ENCODE measurements around the gene TMEFF1.

TMEFF1 gene

GRCh38 chr9:100554935-100555401, 82.0 kb downstream of the TMEFF1 start:
- no peak overlapping the region for H3K9ac ChIP-seq (ENCODE audit: low read depth, low read length)
- H3K4me3 ChIP-seq (ENCODE audit: low read length), result no peak overlapping the region
- H3K27me3 ChIP-seq (ENCODE audit: insufficient read depth, low read length), result no peaks in the 10 kb centered on the region
- H3K9me3 ChIP-seq (ENCODE audit: insufficient read depth, low read depth, low read length), result no peaks in the 10 kb centered on the region
- peaks cover 94% of the 10 kb centered on the region for H3K36me3 ChIP-seq (ENCODE audit: insufficient read depth, low read depth, low read length)
- H3K27ac ChIP-seq (ENCODE audit: low read length), result no peak overlapping the region
- H3K4me1 ChIP-seq (ENCODE audit: insufficient read depth, low read length), result no peaks in the 10 kb centered on the region

GRCh38 chr9:100555471-100555870, 82.5 kb downstream of the TMEFF1 start:
- Histone ChIP-seq H3K9me3 (ENCODE audit: insufficient read depth, low read depth, low read length) (no peaks in the 10 kb centered on the region), H3K4me1 (ENCODE audit: insufficient read depth, low read length) (no peaks in the 10 kb centered on the region), H3K9ac (ENCODE audit: low read depth, low read length) (no peak overlapping the region), H3K36me3 (ENCODE audit: insufficient read depth, low read depth, low read length) (peaks cover 94% of the 10 kb centered on the region), H3K27me3 (ENCODE audit: insufficient read depth, low read length) (no peaks in the 10 kb centered on the region), H3K27ac (ENCODE audit: low read length) (no peak overlapping the region), H3K4me3 (ENCODE audit: low read length) (no peak overlapping the region)

DNA sequence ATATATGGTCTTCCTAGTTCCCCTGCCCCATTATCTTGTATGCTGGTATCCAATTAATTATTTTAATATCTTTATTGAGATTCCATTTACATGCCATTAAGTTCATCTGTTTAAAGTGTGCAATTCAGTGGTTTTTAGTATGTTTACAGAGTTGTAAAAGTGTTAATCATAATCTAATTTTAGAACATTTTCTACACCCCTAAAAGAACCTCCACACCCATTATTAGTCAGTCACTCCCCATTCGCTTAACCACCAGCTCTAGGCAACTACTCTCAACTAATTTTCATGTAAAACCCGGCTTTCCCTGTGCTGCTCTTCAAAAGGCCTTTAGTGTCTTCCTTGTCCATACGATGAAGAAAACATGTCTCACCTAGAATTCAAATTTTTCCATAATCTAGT, 84.1 kb downstream of the TMEFF1 start:
- Histone ChIP-seq H3K4me3 (ENCODE audit: low read length) (no peak overlapping the region), H3K27me3 (ENCODE audit: insufficient read depth, low read length) (no peaks in the 10 kb centered on the region), H3K27ac (ENCODE audit: low read length) (no peak overlapping the region), H3K36me3 (ENCODE audit: insufficient read depth, low read depth, low read length) (peaks cover 93% of the 10 kb centered on the region), H3K9ac (ENCODE audit: low read depth, low read length) (no peak overlapping the region), H3K4me1 (ENCODE audit: insufficient read depth, low read length) (no peaks in the 10 kb centered on the region), H3K9me3 (ENCODE audit: insufficient read depth, low read depth, low read length) (no peaks in the 10 kb centered on the region)

DNA sequence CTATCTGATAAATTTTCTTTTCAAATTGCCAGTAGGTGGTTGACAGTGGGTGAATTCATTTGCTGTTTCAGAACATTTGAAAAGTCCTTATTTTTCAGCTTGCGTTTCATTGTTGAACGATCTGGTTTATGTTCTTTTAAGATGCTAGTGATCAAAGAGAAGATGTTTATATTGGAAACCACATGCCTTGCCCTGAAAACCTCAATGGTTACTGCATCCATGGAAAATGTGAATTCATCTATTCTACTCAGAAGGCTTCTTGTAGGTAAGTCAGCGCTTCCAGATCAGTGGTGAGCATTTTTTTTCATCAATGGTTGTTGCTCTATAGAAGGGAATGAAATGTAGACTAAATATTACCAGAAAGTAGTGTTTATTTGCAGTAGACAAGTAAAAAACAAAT, 88.3 kb downstream of the TMEFF1 start:
- Histone ChIP-seq H3K4me3 (ENCODE audit: low read length) (no peak overlapping the region), H3K4me1 (ENCODE audit: insufficient read depth, low read length) (no peaks in the 10 kb centered on the region; the same call in 1 of the 2 replicates), H3K36me3 (ENCODE audit: insufficient read depth, low read depth, low read length) (peaks cover 84% of the 10 kb centered on the region), H3K27ac (ENCODE audit: low read length) (no peak overlapping the region), H3K9me3 (ENCODE audit: insufficient read depth, low read depth, low read length) (no peaks in the 10 kb centered on the region), H3K9ac (ENCODE audit: low read depth, low read length) (no peak overlapping the region), H3K27me3 (ENCODE audit: insufficient read depth, low read length) (no peaks in the 10 kb centered on the region)

DNA sequence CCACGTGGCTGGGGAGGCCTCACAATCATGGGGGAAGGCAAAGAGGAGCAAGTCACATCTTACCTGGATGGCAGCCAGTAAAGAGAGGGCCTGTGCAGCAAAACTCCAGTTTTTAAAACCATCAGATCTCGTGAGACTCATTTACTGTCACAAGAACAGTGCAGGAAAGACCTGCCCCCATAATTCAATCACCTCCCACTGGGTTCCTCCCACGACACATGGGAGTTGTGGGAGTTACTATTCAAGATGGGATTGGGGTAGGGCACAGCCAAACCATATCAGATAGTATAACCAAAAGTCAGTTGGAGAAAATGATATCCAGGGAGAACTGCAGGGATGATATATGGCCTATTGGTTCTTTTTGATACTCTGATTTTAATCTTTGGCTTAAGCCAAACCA, 94.9 kb downstream of the TMEFF1 start:
- Histone ChIP-seq H3K4me3 (ENCODE audit: low read length) (no peak overlapping the region), H3K9me3 (ENCODE audit: insufficient read depth, low read depth, low read length) (no peaks in the 10 kb centered on the region), H3K27me3 (ENCODE audit: insufficient read depth, low read length) (no peaks in the 10 kb centered on the region), H3K4me1 (ENCODE audit: insufficient read depth, low read length) (no peaks in the 10 kb centered on the region; the same call in 1 of the 2 replicates), H3K27ac (ENCODE audit: low read length) (no peak overlapping the region), H3K36me3 (ENCODE audit: insufficient read depth, low read depth, low read length) (peaks cover 87% of the 10 kb centered on the region), H3K9ac (ENCODE audit: low read depth, low read length) (no peak overlapping the region)

DNA sequence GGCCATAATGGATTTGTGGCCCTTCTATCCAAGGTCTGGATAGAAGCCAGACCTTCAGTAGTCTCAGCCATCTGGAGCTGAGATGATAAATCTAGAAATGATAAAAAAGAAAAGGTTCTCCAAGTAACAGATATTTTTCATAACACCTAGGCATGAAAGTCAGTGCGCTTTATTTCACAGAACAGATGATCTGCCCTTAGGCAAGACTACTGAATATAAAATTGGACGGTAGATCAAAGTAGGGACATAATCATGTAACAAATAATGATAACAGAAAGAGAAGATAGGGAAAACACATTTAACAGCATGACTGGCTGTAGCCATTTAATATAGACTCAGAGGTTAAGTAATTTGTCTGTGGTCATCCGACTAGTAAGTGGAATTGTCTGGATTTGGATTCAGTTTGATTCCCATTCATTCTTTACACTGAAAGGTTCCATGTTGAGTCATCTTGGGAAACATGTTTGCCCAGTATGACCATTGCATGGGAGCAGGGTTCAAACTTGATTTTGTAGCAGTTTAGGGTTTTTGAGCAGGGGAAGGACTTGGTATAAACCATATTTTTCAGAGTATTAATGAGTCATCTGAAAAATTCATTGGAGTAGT, 100.8 kb downstream of the TMEFF1 start:
- Histone ChIP-seq H3K36me3 (ENCODE audit: insufficient read depth, low read depth, low read length) (peaks cover 97% of the 10 kb centered on the region), H3K4me1 (ENCODE audit: insufficient read depth, low read length) (no peaks in the 10 kb centered on the region), H3K27ac (ENCODE audit: low read length) (no peak overlapping the region), H3K4me3 (ENCODE audit: low read length) (no peak overlapping the region), H3K27me3 (ENCODE audit: insufficient read depth, low read length) (no peaks in the 10 kb centered on the region), H3K9me3 (ENCODE audit: insufficient read depth, low read depth, low read length) (no peaks in the 10 kb centered on the region), H3K9ac (ENCODE audit: low read depth, low read length) (no peak overlapping the region)

GRCh38 chr9:100575006-100575405, 102.1 kb downstream of the TMEFF1 start:
- H3K4me1 ChIP-seq (ENCODE audit: insufficient read depth, low read length), result no peaks in the 10 kb centered on the region

DNA sequence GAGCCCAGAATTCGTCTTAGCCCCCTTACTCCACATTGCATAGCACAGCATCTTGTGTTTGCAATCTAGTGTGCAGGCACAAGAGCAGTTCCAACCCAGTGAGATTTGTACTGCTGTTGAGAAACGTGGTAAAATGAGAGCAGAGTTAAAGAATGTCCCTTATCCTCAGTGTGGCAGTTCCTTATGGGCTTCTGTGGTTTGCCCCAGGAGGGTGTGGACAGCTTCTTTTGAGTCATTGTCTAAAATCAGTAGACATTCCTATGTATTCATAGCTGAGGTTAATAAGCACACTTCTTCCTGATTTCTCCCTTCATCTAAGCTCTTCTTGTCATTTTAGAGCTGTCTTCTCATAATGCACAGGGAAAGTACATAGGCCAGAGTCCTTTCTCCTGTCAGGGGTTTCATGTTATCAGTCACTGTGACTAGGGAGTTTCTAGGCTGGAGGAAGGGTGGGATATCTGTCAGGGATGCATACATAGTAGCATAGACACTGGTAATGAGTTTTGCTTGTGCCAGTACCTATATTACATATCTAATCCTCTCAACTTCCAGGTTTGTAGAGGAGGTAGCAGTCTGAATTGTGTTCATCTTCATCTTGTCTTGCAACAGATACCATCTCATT, 102.9 kb downstream of the TMEFF1 start:
- H3K27me3 ChIP-seq (ENCODE audit: insufficient read depth, low read length), result no peaks in the 10 kb centered on the region
- peaks cover 94% of the 10 kb centered on the region for H3K36me3 ChIP-seq (ENCODE audit: insufficient read depth, low read depth, low read length)
- H3K4me3 ChIP-seq (ENCODE audit: low read length), result no peak overlapping the region
- no peak overlapping the region for H3K27ac ChIP-seq (ENCODE audit: low read length)
- no peaks in the 10 kb centered on the region for H3K4me1 ChIP-seq (ENCODE audit: insufficient read depth, low read length)
- H3K9me3 ChIP-seq (ENCODE audit: insufficient read depth, low read depth, low read length), result no peaks in the 10 kb centered on the region
- H3K9ac ChIP-seq (ENCODE audit: low read depth, low read length), result no peak overlapping the region

More at GRCh38 chr9:100575006-100575405, 102.1 kb downstream of the TMEFF1 start:
- Histone ChIP-seq H3K27me3 (ENCODE audit: insufficient read depth, low read length) (no peaks in the 10 kb centered on the region), H3K36me3 (ENCODE audit: insufficient read depth, low read depth, low read length) (peaks cover 94% of the 10 kb centered on the region), H3K9me3 (ENCODE audit: insufficient read depth, low read depth, low read length) (no peaks in the 10 kb centered on the region), H3K9ac (ENCODE audit: low read depth, low read length) (no peak overlapping the region), H3K27ac (ENCODE audit: low read length) (no peak overlapping the region), H3K4me3 (ENCODE audit: low read length) (no peak overlapping the region)

DNA sequence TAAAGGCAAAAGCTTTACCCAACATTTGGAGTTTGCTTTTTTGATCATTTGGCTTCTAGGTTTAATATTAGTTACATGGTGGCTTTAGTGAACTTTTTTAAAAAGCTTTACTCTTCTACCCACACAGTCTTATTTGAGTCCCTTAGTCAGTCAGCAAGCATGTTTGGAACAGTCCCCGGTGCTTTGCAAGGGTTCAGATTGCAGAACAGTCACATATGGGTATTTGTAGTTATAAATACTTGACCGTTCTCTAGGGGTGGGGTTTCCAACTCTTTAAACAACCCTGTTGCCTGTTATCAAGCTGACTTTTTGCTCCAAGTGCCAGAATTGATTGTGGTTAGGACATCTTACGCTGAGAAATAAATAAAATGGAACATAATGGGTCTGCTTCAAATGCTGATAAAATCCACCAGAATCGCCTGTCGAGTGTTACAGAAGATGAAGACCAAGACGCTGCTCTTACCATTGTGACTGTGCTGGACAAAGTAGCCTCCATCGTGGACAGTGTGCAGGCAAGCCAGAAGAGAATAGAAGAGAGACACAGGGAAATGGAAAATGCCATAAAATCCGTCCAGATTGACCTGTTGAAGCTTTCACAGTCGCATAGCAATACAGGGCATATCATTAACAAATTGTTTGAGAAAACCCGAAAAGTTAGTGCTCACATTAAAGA, 105.0 kb downstream of the TMEFF1 start, which contains the start of gene CAVIN4:
Gene CAVIN4 (plus strand): TSS at position 304 of the 673 bp plus-strand sequence. CDS start 65 bp downstream, at position 369.
- no peaks in the 10 kb centered on the region for H3K4me1 ChIP-seq (ENCODE audit: insufficient read depth, low read length)
- no peak within 1 kb of the TSS for H3K27ac ChIP-seq (ENCODE audit: low read length)
- peaks cover 89% of the 10 kb centered on the region for H3K36me3 ChIP-seq (ENCODE audit: insufficient read depth, low read depth, low read length)
- H3K9ac ChIP-seq (ENCODE audit: low read depth, low read length), result no peak within 1 kb of the TSS
- H3K9me3 ChIP-seq (ENCODE audit: insufficient read depth, low read depth, low read length), result no peaks in the 10 kb centered on the region
- no peak within 1 kb of the TSS for H3K4me3 ChIP-seq (ENCODE audit: low read length)
- H3K27me3 ChIP-seq (ENCODE audit: insufficient read depth, low read length), result no peaks in the 10 kb centered on the region

GRCh38 chr9:100578610-100579009, 105.7 kb downstream of the TMEFF1 start:
- Histone ChIP-seq H3K4me3 (ENCODE audit: low read length) (no peak overlapping the region), H3K27me3 (ENCODE audit: insufficient read depth, low read length) (no peaks in the 10 kb centered on the region), H3K36me3 (ENCODE audit: insufficient read depth, low read depth, low read length) (peaks cover 88% of the 10 kb centered on the region), H3K9me3 (ENCODE audit: insufficient read depth, low read depth, low read length) (no peaks in the 10 kb centered on the region), H3K4me1 (ENCODE audit: insufficient read depth, low read length) (no peaks in the 10 kb centered on the region), H3K27ac (ENCODE audit: low read length) (no peak overlapping the region), H3K9ac (ENCODE audit: low read depth, low read length) (no peak overlapping the region)

DNA sequence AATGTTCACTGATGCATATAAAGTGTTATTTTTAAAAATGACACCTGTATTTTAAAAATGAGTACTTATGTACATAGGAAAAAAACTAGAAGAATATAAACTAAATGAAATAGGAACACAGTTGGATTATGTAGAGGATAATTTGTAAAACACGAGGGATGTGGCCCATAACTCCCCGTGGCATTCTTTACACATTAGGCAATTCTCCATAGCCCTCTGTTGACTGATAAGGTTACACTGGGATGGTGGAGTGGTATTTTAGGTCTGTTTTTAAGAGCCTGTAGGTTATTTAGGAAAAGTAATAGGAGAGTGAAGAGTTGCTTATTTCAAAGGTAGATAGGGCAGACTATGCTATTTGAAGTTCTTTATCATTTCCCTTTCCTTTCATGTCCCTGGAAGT, 106.7 kb downstream of the TMEFF1 start:
- Histone ChIP-seq H3K9me3 (ENCODE audit: insufficient read depth, low read depth, low read length) (no peaks in the 10 kb centered on the region), H3K36me3 (ENCODE audit: insufficient read depth, low read depth, low read length) (peaks cover 87% of the 10 kb centered on the region), H3K9ac (ENCODE audit: low read depth, low read length) (no peak overlapping the region), H3K27ac (ENCODE audit: low read length) (no peak overlapping the region), H3K27me3 (ENCODE audit: insufficient read depth, low read length) (no peaks in the 10 kb centered on the region), H3K4me3 (ENCODE audit: low read length) (no peak overlapping the region), H3K4me1 (ENCODE audit: insufficient read depth, low read length) (no peaks in the 10 kb centered on the region)

DNA sequence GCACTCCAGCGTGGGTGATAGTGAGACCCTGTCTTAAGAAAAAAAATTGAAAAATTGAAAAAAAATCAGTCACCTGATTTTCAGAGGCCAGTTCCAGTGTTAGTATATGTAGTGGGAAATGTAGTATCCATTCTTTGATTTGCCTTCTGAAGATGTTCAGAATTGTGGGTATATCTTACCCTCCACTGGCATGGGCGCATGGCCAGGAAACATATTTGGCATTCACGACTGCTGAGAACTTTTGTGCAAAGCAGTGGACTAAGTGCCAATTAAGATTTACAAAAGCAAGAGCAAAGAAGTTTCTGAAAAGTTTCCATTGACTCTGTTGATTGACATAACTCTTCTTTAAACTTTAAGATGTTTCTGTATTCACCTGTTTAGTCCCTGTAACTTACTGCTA, 107.3 kb downstream of the TMEFF1 start:
- no peaks in the 10 kb centered on the region for H3K9me3 ChIP-seq (ENCODE audit: insufficient read depth, low read depth, low read length)
- H3K4me1 ChIP-seq (ENCODE audit: insufficient read depth, low read length), result no peaks in the 10 kb centered on the region
- H3K27ac ChIP-seq (ENCODE audit: low read length), result no peak overlapping the region
- H3K36me3 ChIP-seq (ENCODE audit: insufficient read depth, low read depth, low read length), result peaks cover 87% of the 10 kb centered on the region
- no peak overlapping the region for H3K4me3 ChIP-seq (ENCODE audit: low read length)
- H3K27me3 ChIP-seq (ENCODE audit: insufficient read depth, low read length), result no peaks in the 10 kb centered on the region
- H3K9ac ChIP-seq (ENCODE audit: low read depth, low read length), result no peak overlapping the region

Measured in iPS-20b (cell line).